ENCODE results near the gene PTH1R.

DNA sequence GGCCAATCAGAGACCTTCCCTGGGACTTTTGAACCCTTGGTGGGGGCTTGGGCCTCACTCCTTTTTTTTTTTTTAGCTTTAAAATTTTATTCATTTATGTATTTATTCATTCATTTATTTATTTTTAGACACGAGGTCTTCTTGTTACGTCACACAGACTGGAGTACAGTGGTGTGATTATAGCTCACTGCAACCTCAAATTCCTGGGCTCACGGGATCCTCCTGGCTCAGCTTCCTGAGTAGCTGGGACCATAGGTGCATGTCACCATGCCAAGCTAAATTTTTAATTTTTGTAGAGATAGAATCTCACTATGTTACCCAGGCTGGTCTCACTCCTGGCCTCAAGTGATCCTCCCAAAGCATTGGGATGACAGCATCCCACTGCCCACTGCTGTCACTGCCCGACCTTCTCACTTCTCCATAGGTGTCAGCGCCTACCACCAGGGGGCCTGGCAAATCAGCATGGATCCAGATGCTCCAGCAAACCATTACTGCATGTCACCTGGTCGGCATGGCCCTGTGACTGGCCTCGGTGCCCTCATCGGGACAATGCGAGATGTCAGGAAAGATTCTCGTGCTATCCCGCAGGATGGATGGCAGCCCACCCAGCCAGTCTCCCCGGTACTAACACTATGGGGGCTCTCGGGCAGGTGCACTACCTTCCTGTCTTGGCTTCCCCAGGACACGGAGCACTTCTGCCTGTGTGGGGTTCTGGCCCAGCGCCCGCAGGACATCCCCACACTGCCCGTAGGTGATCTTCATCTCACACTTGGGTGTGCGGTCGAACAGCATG, 17.3 kb upstream of the PTH1R start:
- TF ChIP-seq, protein P1, sequence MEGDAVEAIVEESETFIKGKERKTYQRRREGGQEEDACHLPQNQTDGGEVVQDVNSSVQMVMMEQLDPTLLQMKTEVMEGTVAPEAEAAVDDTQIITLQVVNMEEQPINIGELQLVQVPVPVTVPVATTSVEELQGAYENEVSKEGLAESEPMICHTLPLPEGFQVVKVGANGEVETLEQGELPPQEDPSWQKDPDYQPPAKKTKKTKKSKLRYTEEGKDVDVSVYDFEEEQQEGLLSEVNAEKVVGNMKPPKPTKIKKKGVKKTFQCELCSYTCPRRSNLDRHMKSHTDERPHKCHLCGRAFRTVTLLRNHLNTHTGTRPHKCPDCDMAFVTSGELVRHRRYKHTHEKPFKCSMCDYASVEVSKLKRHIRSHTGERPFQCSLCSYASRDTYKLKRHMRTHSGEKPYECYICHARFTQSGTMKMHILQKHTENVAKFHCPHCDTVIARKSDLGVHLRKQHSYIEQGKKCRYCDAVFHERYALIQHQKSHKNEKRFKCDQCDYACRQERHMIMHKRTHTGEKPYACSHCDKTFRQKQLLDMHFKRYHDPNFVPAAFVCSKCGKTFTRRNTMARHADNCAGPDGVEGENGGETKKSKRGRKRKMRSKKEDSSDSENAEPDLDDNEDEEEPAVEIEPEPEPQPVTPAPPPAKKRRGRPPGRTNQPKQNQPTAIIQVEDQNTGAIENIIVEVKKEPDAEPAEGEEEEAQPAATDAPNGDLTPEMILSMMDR (IDR thresholded peaks at IDR 0.05): peak; percentile 66
- no peak for TF ChIP-seq ZFX (IDR thresholded peaks at IDR 0.05; ENCODE audit: borderline replicate concordance)

Measured in 22Rv1 (cell line).